ENCODE results near the gene CD300H.

CD300H gene

GRCh38 chr17:74528491-74529199 lies 38.7 kb downstream of the CD300H start:
- no peak overlapping the region for H3K27ac ChIP-seq (ENCODE audit: insufficient read depth, low read length, poor library complexity, severe bottlenecking)
- no peak for DNase-seq
- H3K9me3 ChIP-seq (ENCODE audit: control insufficient read depth, low read length) = no peaks in the 10 kb centered on the region
- no peak overlapping the region for H3K4me3 ChIP-seq (ENCODE audit: insufficient read depth, low read depth, low read length, poor library complexity, severe bottlenecking)
- H3K36me3 ChIP-seq (ENCODE audit: control insufficient read depth, insufficient read depth, low read length) = no peaks in the 10 kb centered on the region
- H3K27me3 ChIP-seq (replicated peaks; ENCODE audit: control insufficient read depth, insufficient read depth, low read length, poor library complexity, severe bottlenecking) = peaks cover 13% of the 10 kb centered on the region
- H3K4me1 ChIP-seq (ENCODE audit: control insufficient read depth, insufficient read depth, low read length, poor library complexity, severe bottlenecking) = no peaks in the 10 kb centered on the region

GRCh38 chr17:74527756-74528155 lies 39.6 kb downstream of the CD300H start:
- no peaks in the 10 kb centered on the region for H3K9me3 ChIP-seq (ENCODE audit: control insufficient read depth, low read length)

GRCh38 chr17:74527081-74527480 lies 40.2 kb downstream of the CD300H start:
- Histone ChIP-seq H3K27ac (ENCODE audit: insufficient read depth, low read length, poor library complexity, severe bottlenecking) (no peak overlapping the region), H3K36me3 (ENCODE audit: control insufficient read depth, insufficient read depth, low read length) (no peaks in the 10 kb centered on the region), H3K9me3 (ENCODE audit: control insufficient read depth, low read length) (no peaks in the 10 kb centered on the region), H3K4me3 (ENCODE audit: insufficient read depth, low read depth, low read length, poor library complexity, severe bottlenecking) (no peak overlapping the region), H3K27me3 (replicated peaks; ENCODE audit: control insufficient read depth, insufficient read depth, low read length, poor library complexity, severe bottlenecking) (peaks cover 3% of the 10 kb centered on the region), H3K4me1 (ENCODE audit: control insufficient read depth, insufficient read depth, low read length, poor library complexity, severe bottlenecking) (no peaks in the 10 kb centered on the region)
- no peak for DNase-seq

More at GRCh38 chr17:74527756-74528155, 39.6 kb downstream of the CD300H start:
- Histone ChIP-seq H3K27ac (ENCODE audit: insufficient read depth, low read length, poor library complexity, severe bottlenecking) (no peak overlapping the region), H3K4me1 (ENCODE audit: control insufficient read depth, insufficient read depth, low read length, poor library complexity, severe bottlenecking) (no peaks in the 10 kb centered on the region), H3K27me3 (replicated peaks; ENCODE audit: control insufficient read depth, insufficient read depth, low read length, poor library complexity, severe bottlenecking) (peaks cover 7% of the 10 kb centered on the region), H3K36me3 (ENCODE audit: control insufficient read depth, insufficient read depth, low read length) (no peaks in the 10 kb centered on the region), H3K4me3 (ENCODE audit: insufficient read depth, low read depth, low read length, poor library complexity, severe bottlenecking) (no peak overlapping the region)
- DNase-seq = no peak

GRCh38 chr17:74526681-74527080 lies 40.6 kb downstream of the CD300H start:
- Histone ChIP-seq H3K4me1 (ENCODE audit: control insufficient read depth, insufficient read depth, low read length, poor library complexity, severe bottlenecking) (no peaks in the 10 kb centered on the region), H3K9me3 (ENCODE audit: control insufficient read depth, low read length) (no peaks in the 10 kb centered on the region), H3K4me3 (ENCODE audit: insufficient read depth, low read depth, low read length, poor library complexity, severe bottlenecking) (no peak overlapping the region), H3K36me3 (ENCODE audit: control insufficient read depth, insufficient read depth, low read length) (no peaks in the 10 kb centered on the region), H3K27me3 (replicated peaks; ENCODE audit: control insufficient read depth, insufficient read depth, low read length, poor library complexity, severe bottlenecking) (peaks cover 3% of the 10 kb centered on the region), H3K27ac (ENCODE audit: insufficient read depth, low read length, poor library complexity, severe bottlenecking) (no peak overlapping the region)
- no peak for DNase-seq

- no peak overlapping the region for H3K4me3 ChIP-seq (ENCODE audit: insufficient read depth, low read depth, low read length, poor library complexity, severe bottlenecking)
Observed at GRCh38 chr17:74525781-74526288, 41.5 kb downstream of the CD300H start.

GRCh38 chr17:74525465-74525725 lies 41.9 kb downstream of the CD300H start:
- no peak overlapping the region for H3K27ac ChIP-seq (ENCODE audit: insufficient read depth, low read length, poor library complexity, severe bottlenecking)
- no peaks in the 10 kb centered on the region for H3K4me1 ChIP-seq (ENCODE audit: control insufficient read depth, insufficient read depth, low read length, poor library complexity, severe bottlenecking)
- no peaks in the 10 kb centered on the region for H3K9me3 ChIP-seq (ENCODE audit: control insufficient read depth, low read length)
- no peak overlapping the region for H3K4me3 ChIP-seq (ENCODE audit: insufficient read depth, low read depth, low read length, poor library complexity, severe bottlenecking)
- no peaks in the 10 kb centered on the region for H3K36me3 ChIP-seq (ENCODE audit: control insufficient read depth, insufficient read depth, low read length)
- peaks cover 3% of the 10 kb centered on the region for H3K27me3 ChIP-seq (replicated peaks; ENCODE audit: control insufficient read depth, insufficient read depth, low read length, poor library complexity, severe bottlenecking)
- no peak for DNase-seq

More at GRCh38 chr17:74525781-74526288, 41.5 kb downstream of the CD300H start:
- no peak overlapping the region for H3K27ac ChIP-seq (ENCODE audit: insufficient read depth, low read length, poor library complexity, severe bottlenecking)
- DNase-seq = no peak
- no peaks in the 10 kb centered on the region for H3K9me3 ChIP-seq (ENCODE audit: control insufficient read depth, low read length)
- no peaks in the 10 kb centered on the region for H3K36me3 ChIP-seq (ENCODE audit: control insufficient read depth, insufficient read depth, low read length)
- H3K4me1 ChIP-seq (ENCODE audit: control insufficient read depth, insufficient read depth, low read length, poor library complexity, severe bottlenecking) = no peaks in the 10 kb centered on the region
- H3K27me3 ChIP-seq (replicated peaks; ENCODE audit: control insufficient read depth, insufficient read depth, low read length, poor library complexity, severe bottlenecking) = peaks cover 3% of the 10 kb centered on the region

- no peaks in the 10 kb centered on the region for H3K36me3 ChIP-seq (ENCODE audit: control insufficient read depth, insufficient read depth, low read length)
- H3K4me3 ChIP-seq (ENCODE audit: insufficient read depth, low read depth, low read length, poor library complexity, severe bottlenecking) = no peak overlapping the region
- DNase-seq = no peak
- no peak overlapping the region for H3K27ac ChIP-seq (ENCODE audit: insufficient read depth, low read length, poor library complexity, severe bottlenecking)
- no peaks in the 10 kb centered on the region for H3K9me3 ChIP-seq (ENCODE audit: control insufficient read depth, low read length)
- peaks cover 3% of the 10 kb centered on the region for H3K27me3 ChIP-seq (replicated peaks; ENCODE audit: control insufficient read depth, insufficient read depth, low read length, poor library complexity, severe bottlenecking)
- no peaks in the 10 kb centered on the region for H3K4me1 ChIP-seq (ENCODE audit: control insufficient read depth, insufficient read depth, low read length, poor library complexity, severe bottlenecking)
Observed at GRCh38 chr17:74524653-74525464, 42.5 kb downstream of the CD300H start.

GRCh38 chr17:74523308-74523707 lies 44.0 kb downstream of the CD300H start:
- H3K4me1 ChIP-seq (ENCODE audit: control insufficient read depth, insufficient read depth, low read length, poor library complexity, severe bottlenecking) = no peaks in the 10 kb centered on the region

GRCh38 chr17:74522381-74523105 lies 44.8 kb downstream of the CD300H start:
- H3K4me3 ChIP-seq (ENCODE audit: insufficient read depth, low read depth, low read length, poor library complexity, severe bottlenecking) = no peak overlapping the region
- H3K4me1 ChIP-seq (ENCODE audit: control insufficient read depth, insufficient read depth, low read length, poor library complexity, severe bottlenecking) = no peaks in the 10 kb centered on the region
- no peak for DNase-seq
- H3K9me3 ChIP-seq (ENCODE audit: control insufficient read depth, low read length) = no peaks in the 10 kb centered on the region
- no peak overlapping the region for H3K27ac ChIP-seq (ENCODE audit: insufficient read depth, low read length, poor library complexity, severe bottlenecking)
- H3K36me3 ChIP-seq (ENCODE audit: control insufficient read depth, insufficient read depth, low read length) = no peaks in the 10 kb centered on the region
- H3K27me3 ChIP-seq (replicated peaks; ENCODE audit: control insufficient read depth, insufficient read depth, low read length, poor library complexity, severe bottlenecking) = peaks cover 3% of the 10 kb centered on the region

More at GRCh38 chr17:74523308-74523707, 44.0 kb downstream of the CD300H start:
- no peak for DNase-seq
- no peak overlapping the region for H3K27ac ChIP-seq (ENCODE audit: insufficient read depth, low read length, poor library complexity, severe bottlenecking)
- H3K4me3 ChIP-seq (ENCODE audit: insufficient read depth, low read depth, low read length, poor library complexity, severe bottlenecking) = no peak overlapping the region
- H3K27me3 ChIP-seq (replicated peaks; ENCODE audit: control insufficient read depth, insufficient read depth, low read length, poor library complexity, severe bottlenecking) = peaks cover 3% of the 10 kb centered on the region
- H3K36me3 ChIP-seq (ENCODE audit: control insufficient read depth, insufficient read depth, low read length) = no peaks in the 10 kb centered on the region
- no peaks in the 10 kb centered on the region for H3K9me3 ChIP-seq (ENCODE audit: control insufficient read depth, low read length)
